Measurements from ENCODE around the gene NAGS. TPM values are rescaled to one million over a fixed set of nuclear protein-coding genes. Genes with fewer than 3 reads are reported as not detected.

NAGS gene
- total and polyA plus RNA-seq, 2 donors (not counting 1 experiment from before 2014, with no cell fraction given) = 0.66 to 2.2 TPM

DNA sequence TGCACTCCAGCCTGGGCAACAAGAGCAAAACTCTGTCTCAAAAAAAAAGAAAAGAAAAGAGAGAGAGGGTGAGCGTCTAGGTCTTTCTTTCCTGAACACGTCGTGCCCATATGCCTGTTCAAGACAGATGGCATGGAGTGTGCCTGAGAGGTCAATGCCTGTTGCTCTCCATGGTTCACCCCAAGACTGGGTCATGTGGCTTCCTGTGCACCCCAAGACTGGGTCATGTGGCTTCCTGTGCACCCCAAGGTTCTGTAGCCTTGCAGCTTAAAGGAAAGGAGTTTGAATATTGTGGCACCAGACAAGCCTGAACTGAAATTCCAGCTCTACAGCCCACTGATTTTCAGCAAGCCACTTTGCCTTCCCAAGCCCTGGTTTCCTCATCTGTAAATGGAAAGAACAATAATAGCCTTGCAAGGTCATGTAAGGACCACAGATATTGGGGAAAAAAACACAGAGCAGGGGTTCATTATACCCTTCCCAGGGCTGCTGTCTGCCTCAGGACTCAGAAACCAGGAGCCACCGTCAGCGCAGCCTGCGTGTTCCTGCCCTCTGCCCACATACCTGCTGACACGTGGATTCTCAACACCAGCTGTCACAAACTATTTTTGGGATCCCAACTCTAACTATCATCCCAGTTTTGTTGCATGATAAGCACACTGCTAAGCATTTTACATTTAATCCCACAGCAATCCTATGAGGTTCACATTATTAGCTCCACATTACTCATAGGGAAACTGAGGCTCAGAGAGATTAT is 18.0 kb upstream of the NAGS start:
- Mint-ChIP-seq H3K4me3 (no peak overlapping the region), H3K9me3 (ENCODE audit: insufficient read depth) (no peaks in the 10 kb centered on the region), H3K27me3 (peaks cover 51% of the 10 kb centered on the region), H3K4me1 (peaks cover 2% of the 10 kb centered on the region), H3K27ac (no peak overlapping the region)
- H3K36me3 ChIP-seq (replicated peaks in 1 of 2; ENCODE audit: control extremely low read depth in 1 of 2, control insufficient read depth in 1 of 2, extremely low read depth in 1 of 2, insufficient read depth in 2 of 2, low read length in 1 of 2) = no peaks in the 10 kb centered on the region
- intact Hi-C loops (cut with micrococcal nuclease) = no loop called here
- POLR2A ChIA-PET = no interaction called here
- no peak for TF ChIP-seq EZH2 (IDR thresholded peaks at IDR 0.05; ENCODE audit: borderline replicate concordance, insufficient read depth, low read depth, low read length, poor library complexity, severe bottlenecking)
- TF ChIP-seq, protein P1, sequence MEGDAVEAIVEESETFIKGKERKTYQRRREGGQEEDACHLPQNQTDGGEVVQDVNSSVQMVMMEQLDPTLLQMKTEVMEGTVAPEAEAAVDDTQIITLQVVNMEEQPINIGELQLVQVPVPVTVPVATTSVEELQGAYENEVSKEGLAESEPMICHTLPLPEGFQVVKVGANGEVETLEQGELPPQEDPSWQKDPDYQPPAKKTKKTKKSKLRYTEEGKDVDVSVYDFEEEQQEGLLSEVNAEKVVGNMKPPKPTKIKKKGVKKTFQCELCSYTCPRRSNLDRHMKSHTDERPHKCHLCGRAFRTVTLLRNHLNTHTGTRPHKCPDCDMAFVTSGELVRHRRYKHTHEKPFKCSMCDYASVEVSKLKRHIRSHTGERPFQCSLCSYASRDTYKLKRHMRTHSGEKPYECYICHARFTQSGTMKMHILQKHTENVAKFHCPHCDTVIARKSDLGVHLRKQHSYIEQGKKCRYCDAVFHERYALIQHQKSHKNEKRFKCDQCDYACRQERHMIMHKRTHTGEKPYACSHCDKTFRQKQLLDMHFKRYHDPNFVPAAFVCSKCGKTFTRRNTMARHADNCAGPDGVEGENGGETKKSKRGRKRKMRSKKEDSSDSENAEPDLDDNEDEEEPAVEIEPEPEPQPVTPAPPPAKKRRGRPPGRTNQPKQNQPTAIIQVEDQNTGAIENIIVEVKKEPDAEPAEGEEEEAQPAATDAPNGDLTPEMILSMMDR (IDR thresholded peaks at IDR 0.05) = no peak
- DNase-seq (no peak), ATAC-seq (ENCODE audit: low read depth) (no peak)
- CTCF ChIA-PET = interaction anchor here (0.5 to 1.5 kb wide), 2 partner anchors 43 to 68 kb away, joined by 3 to 8 read pairs; no protein-coding TSS in a partner anchor
- H3K4me1 ChIP-seq (ENCODE audit: control insufficient read depth in 2 of 2, insufficient read depth in 2 of 2, low read length in 2 of 2) = peaks cover 10 to 11% of the 10 kb centered on the region in 2 donors
- 82% methylated on average over 7 of the region's 7 CpGs for WGBS (ENCODE audit: insufficient coverage)
- no peaks in the 10 kb centered on the region for H4K20me1 ChIP-seq (ENCODE audit: control insufficient read depth, insufficient read depth, low read length, poor library complexity, severe bottlenecking)
- peaks cover 0 to 5% (median 0%) of the 10 kb centered on the region in 3 donors for H3K9me3 ChIP-seq (ENCODE audit: control extremely low read depth in 1 of 3, control insufficient read depth in 2 of 3, insufficient read depth in 1 of 3, low read length in 2 of 3)
- no peak overlapping the region for H3K9ac ChIP-seq (ENCODE audit: low read length)
- H3K4me2 ChIP-seq (replicated peaks; ENCODE audit: low read depth, low read length, poor library complexity, severe bottlenecking) = no peak overlapping the region
- H3K4me3 ChIP-seq (ENCODE audit: control extremely low read depth in 1 of 5, extremely low read depth in 1 of 5, insufficient read depth in 1 of 5, low read depth in 2 of 5, low read length in 4 of 5) = no peak overlapping the region
- no peaks in the 10 kb centered on the region for H3K79me2 ChIP-seq (ENCODE audit: control insufficient read depth, insufficient read depth, low read length)
- peaks cover 0 to 41% (median 27%) of the 10 kb centered on the region in 4 experiments for H3K27me3 ChIP-seq (replicated peaks in 1 of 4; ENCODE audit: control extremely low read depth in 1 of 4, control insufficient read depth in 3 of 4, insufficient read depth in 4 of 4, low read length in 3 of 4)
- no peak overlapping the region for H2AFZ ChIP-seq (ENCODE audit: insufficient read depth, low read depth, low read length, poor library complexity, severe bottlenecking)
- no peak overlapping the region for H3K27ac ChIP-seq (ENCODE audit: low read length in 2 of 2)

Data from B cell (primary cell).